GM23248 (cell line): ENCODE results near the gene ATRN.

Source experiments
- EZH2 ChIP-seq: fragments of 200-600 bp; sonication (generic); IDR thresholded peaks from 2 replicates; pipeline ENCODE4 v1.6.1; 2018; ENCODE audit warnings: antibody characterized with exemption, mild to moderate bottlenecking; ENCODE audit not compliant: insufficient read depth, poor library complexity, severe bottlenecking
- EZH2phosphoT487 ChIP-seq: fragments of 200-600 bp; sonication (generic); IDR thresholded peaks from 2 replicates; pipeline ENCODE4 v1.6.1; 2018; ENCODE audit warnings: antibody characterized with exemption, moderate library complexity, mild to moderate bottlenecking, low read depth; ENCODE audit not compliant: insufficient read depth

DNA sequence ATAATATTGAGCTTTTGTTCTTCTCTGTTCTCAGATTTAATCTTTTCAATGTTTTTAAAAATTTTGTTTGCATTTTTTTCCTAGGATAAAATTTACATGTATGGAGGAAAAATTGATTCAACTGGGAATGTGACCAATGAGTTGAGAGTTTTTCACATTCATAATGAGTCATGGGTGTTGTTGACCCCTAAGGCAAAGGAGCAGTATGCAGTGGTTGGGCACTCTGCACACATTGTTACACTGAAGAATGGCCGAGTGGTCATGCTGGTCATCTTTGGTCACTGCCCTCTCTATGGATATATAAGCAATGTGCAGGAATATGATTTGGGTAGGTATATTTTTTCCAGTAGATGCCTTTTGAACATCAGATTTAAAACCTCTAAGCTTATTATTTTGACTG is 89.8 kb downstream of the ATRN start:
- no peak for TF ChIP-seq EZH2
- no peak for TF ChIP-seq EZH2phosphoT487
